Esophagus muscularis mucosa (tissue), 4 donors: ENCODE data around the gene CENPB.
A peak's percentile ranks its signal among the peaks of the same experiment; 100 is the strongest.

Source experiments
- EP300 ChIP-seq: sonication (generic); formaldehyde crosslinking; IDR thresholded peaks from one replicate; pipeline ENCODE4 v1.6.1; 2017; ENCODE audit warnings: antibody characterized with exemption
- POLR2A ChIP-seq: fragments of 450-650 bp; IDR thresholded peaks from one replicate; pipeline ENCODE4 v1.6.1; 2017; ENCODE audit warnings: antibody characterized with exemption, moderate library complexity, mild to moderate bottlenecking, low read depth
- POLR2AphosphoS5 ChIP-seq, 2 donors: sonication (generic); formaldehyde crosslinking; IDR thresholded peaks; one replicate each; pipeline ENCODE4 v1.6.1; 2017; ENCODE audit warnings: antibody characterized with exemption in 2 of 2
- TF ChIP-seq, protein P1 (sequence below), 3 experiments: fragments of 200-600 bp in 2 of 3; fragments of 450-650 bp in 1 of 3; sonication (generic) in 2 of 3; IDR thresholded peaks; one replicate each; pipeline ENCODE4 v1.5.1; 2017 to 2019; ENCODE audit warnings: antibody characterized with exemption in 3 of 3, mild to moderate bottlenecking in 2 of 3, moderate library complexity in 1 of 3

DNA sequence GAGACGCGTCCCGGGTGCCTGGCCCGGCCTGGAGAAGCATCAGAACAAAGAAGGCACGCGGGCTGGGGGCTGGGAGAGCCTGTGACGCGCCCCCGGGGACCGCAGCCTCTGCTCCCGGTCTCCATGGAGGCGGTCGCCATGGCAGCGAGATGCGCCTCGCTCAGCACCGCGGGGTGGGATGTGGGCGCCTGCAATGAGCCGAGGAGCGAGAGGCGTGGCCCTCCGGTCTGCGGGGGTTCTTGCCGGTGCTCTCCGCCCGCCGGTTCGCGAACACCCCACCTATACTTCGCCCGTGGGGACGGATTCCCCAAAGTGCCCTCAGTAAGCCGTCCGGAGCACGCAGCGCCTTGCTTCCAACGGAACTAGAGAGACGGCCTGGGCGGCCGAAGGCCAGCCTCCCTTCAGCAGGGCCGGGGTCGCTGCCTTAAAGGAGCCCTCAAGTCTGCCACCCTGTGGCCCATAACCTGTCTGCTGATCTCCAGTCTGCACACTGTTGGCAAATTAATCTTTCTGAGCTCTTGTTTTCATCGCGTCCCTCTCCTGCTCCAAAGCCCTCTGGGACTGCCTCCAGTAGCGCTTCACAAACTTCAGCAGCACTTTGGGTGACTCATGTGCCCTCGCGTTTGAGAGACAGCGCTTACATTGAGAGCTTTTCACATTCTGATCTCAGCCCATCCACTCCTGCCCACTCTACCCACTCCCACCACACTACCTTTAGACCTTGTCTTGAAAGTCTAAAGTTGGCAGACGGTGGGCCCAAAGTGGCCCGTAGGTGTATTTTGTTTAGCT is 18.0 kb downstream of the CENPB start:
- TF ChIP-seq, protein P1, sequence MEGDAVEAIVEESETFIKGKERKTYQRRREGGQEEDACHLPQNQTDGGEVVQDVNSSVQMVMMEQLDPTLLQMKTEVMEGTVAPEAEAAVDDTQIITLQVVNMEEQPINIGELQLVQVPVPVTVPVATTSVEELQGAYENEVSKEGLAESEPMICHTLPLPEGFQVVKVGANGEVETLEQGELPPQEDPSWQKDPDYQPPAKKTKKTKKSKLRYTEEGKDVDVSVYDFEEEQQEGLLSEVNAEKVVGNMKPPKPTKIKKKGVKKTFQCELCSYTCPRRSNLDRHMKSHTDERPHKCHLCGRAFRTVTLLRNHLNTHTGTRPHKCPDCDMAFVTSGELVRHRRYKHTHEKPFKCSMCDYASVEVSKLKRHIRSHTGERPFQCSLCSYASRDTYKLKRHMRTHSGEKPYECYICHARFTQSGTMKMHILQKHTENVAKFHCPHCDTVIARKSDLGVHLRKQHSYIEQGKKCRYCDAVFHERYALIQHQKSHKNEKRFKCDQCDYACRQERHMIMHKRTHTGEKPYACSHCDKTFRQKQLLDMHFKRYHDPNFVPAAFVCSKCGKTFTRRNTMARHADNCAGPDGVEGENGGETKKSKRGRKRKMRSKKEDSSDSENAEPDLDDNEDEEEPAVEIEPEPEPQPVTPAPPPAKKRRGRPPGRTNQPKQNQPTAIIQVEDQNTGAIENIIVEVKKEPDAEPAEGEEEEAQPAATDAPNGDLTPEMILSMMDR (IDR thresholded peaks at IDR 0.05), result peak; percentile 48 to 59 (median 56)
- TF ChIP-seq POLR2A, result no peak
- TF ChIP-seq POLR2AphosphoS5 (IDR thresholded peaks at IDR 0.05), result peak; percentile 60 to 70
- TF ChIP-seq EP300, result no peak
